ENCODE measurements around the gene TMEM244.
"Not testable (repeated sequence)": the region's sequence is repeated elsewhere in the genome, so short reads cannot be mapped to it uniquely, and the experiment has no call there.

The TMEM244 gene

GRCh38 chr6:129871221-129871620 lies 10.1 kb upstream of the TMEM244 start:
- intact Hi-C loops (cut with DNase I): no loop called here
- no peak for DNase-seq

GRCh38 chr6:129867403-129867802 lies 6.3 kb upstream of the TMEM244 start:
- no peak for DNase-seq
- intact Hi-C loops (cut with DNase I): no loop called here

GRCh38 chr6:129866688-129867087 lies 5.6 kb upstream of the TMEM244 start:
- no peak for DNase-seq
- intact Hi-C loops (cut with DNase I): no loop called here

- no peak for DNase-seq
- intact Hi-C loops (cut with DNase I): no loop called here
Observed at GRCh38 chr6:129866256-129866655, 5.1 kb upstream of the TMEM244 start.

- intact Hi-C loops (cut with DNase I): no loop called here
- no peak for DNase-seq
Observed at GRCh38 chr6:129865013-129865412, 3.9 kb upstream of the TMEM244 start.

GRCh38 chr6:129863664-129864063 lies 2.5 kb upstream of the TMEM244 start:
- intact Hi-C loops (cut with DNase I): no loop called here

GRCh38 chr6:129859524-129859923 lies 1.6 kb downstream of the TMEM244 start:
- intact Hi-C loops (cut with DNase I): no loop called here
- no peak for DNase-seq

More at GRCh38 chr6:129863664-129864063, 2.5 kb upstream of the TMEM244 start:
- DNase-seq: peak in 1 of 10 donors; percentile 49

- intact Hi-C loops (cut with DNase I): no loop called here
- no peak for DNase-seq
Observed at GRCh38 chr6:129857838-129858237, 3.3 kb downstream of the TMEM244 start.

GRCh38 chr6:129853996-129854711 lies 7.0 kb downstream of the TMEM244 start:
- no peak for DNase-seq
- intact Hi-C loops (cut with DNase I): no loop called here

GRCh38 chr6:129852257-129852858 lies 8.8 kb downstream of the TMEM244 start:
- intact Hi-C loops (cut with DNase I): no loop called here
- no peak for DNase-seq

GRCh38 chr6:129849456-129849855 lies 11.7 kb downstream of the TMEM244 start:
- no peak for DNase-seq
- intact Hi-C loops (cut with DNase I): no loop called here

GRCh38 chr6:129846761-129847160 lies 14.4 kb downstream of the TMEM244 start:
- intact Hi-C loops (cut with DNase I): no loop called here
- no peak for DNase-seq

- DNase-seq: no peak
- intact Hi-C loops (cut with DNase I): no loop called here
Observed at GRCh38 chr6:129845696-129846095, 15.4 kb downstream of the TMEM244 start.

GRCh38 chr6:129844118-129844891 lies 16.8 kb downstream of the TMEM244 start:
- no peak for DNase-seq
- intact Hi-C loops (cut with DNase I): no loop called here

- intact Hi-C loops (cut with DNase I): no loop called here
- no peak for DNase-seq
Observed at GRCh38 chr6:129843573-129843972, 17.5 kb downstream of the TMEM244 start.

GRCh38 chr6:129842881-129843409 lies 18.2 kb downstream of the TMEM244 start:
- DNase-seq: no peak
- intact Hi-C loops (cut with DNase I): no loop called here

- intact Hi-C loops (cut with DNase I): no loop called here
- DNase-seq: no peak
Observed at GRCh38 chr6:129842137-129842536, 19.0 kb downstream of the TMEM244 start.

- intact Hi-C loops (cut with DNase I); DNase-seq: not testable (repeated sequence)
Observed at GRCh38 chr6:129839562-129839961, 21.6 kb downstream of the TMEM244 start.

GRCh38 chr6:129835691-129836090 lies 25.4 kb downstream of the TMEM244 start:
- no peak for DNase-seq
- intact Hi-C loops (cut with DNase I): no loop called here

GRCh38 chr6:129832299-129832698 lies 28.8 kb downstream of the TMEM244 start:
- intact Hi-C loops (cut with DNase I): no loop called here
- no peak for DNase-seq

- intact Hi-C loops (cut with DNase I): no loop called here
- no peak for DNase-seq
Observed at GRCh38 chr6:129828229-129828628, 32.9 kb downstream of the TMEM244 start.

Data from posterior cingulate gyrus (tissue), 11 donors.